Upper lobe of right lung (tissue), 1 donor: ENCODE measurements around the gene IMPDH1. TPM values are rescaled to one million over a fixed set of nuclear protein-coding genes. Genes with fewer than 3 reads are reported as not detected.

Source experiments
- ATAC-seq: fragments of 200-7000 bp; cut with Tn5 transposase; one replicate; pipeline ENCODE4 v1.9.1; 2020; ENCODE audit warnings: mild to moderate bottlenecking, moderate library complexity
- DNase-seq: peaks from one replicate; pipeline ENCODE4 v3.0.0-alpha.2; 2020
- H3K27ac ChIP-seq: fragments of 200-600 bp; one replicate; pipeline ENCODE4 v1.8.0; 2022
- H3K27me3 ChIP-seq: fragments of 200-600 bp; one replicate; pipeline ENCODE4 v1.8.0; 2022; ENCODE audit warnings: mild to moderate bottlenecking
- H3K36me3 ChIP-seq: fragments of 200-600 bp; one replicate; pipeline ENCODE4 v1.8.0; 2022
- H3K4me1 ChIP-seq: fragments of 200-600 bp; one replicate; pipeline ENCODE4 v1.8.0; 2022
- H3K4me3 ChIP-seq: fragments of 200-600 bp; one replicate; pipeline ENCODE4 v1.8.0; 2022; ENCODE audit warnings: mild to moderate bottlenecking
- H3K9me3 ChIP-seq: fragments of 200-600 bp; one replicate; pipeline ENCODE4 v1.8.0; 2022
- CTCF ChIP-seq: fragments of 200-600 bp; IDR thresholded peaks from one replicate; pipeline ENCODE4 v1.8.0; 2022; ENCODE audit warnings: antibody characterized with exemption
- intact Hi-C: fragments of 100-400 bp; cut with DNase I; formaldehyde crosslinking; loops from one replicate; pipeline ENCODE4 v1.11.0; 2022
- total RNA-seq: library from RNA; stranded (reverse); fragmentation: NEBNext Ultra II Directional; extraction: Animal tissue kit (Norgen Biotek cat#: 25700); gene quantifications from one replicate; pipeline ENCODE4 v1.2.1, GENCODE V29; 2021
- donor health status: DM: no; HTN: yes; CAD: no; lungs with severe emphysema.

IMPDH1 gene
- total RNA-seq, 1 donor from 2014 or later = 59.8 TPM

GRCh38 chr7:128431221-128431620 is 21.4 kb upstream of the IMPDH1 start:
- ATAC-seq = peak; percentile 86
- Histone ChIP-seq H3K4me3 (no peak overlapping the region), H3K36me3 (no peaks in the 10 kb centered on the region), H3K4me1 (no peaks in the 10 kb centered on the region), H3K27ac (no peak overlapping the region), H3K9me3 (no peaks in the 10 kb centered on the region), H3K27me3 (no peaks in the 10 kb centered on the region)
- peak; percentile 73 for DNase-seq
- TF ChIP-seq CTCF = no peak
- intact Hi-C loops = no loop called here

GRCh38 chr7:128430207-128430606 is 20.4 kb upstream of the IMPDH1 start:
- intact Hi-C loops = no loop called here
- DNase-seq = no peak

GRCh38 chr7:128427289-128427891 is 17.6 kb upstream of the IMPDH1 start:
- Histone ChIP-seq H3K4me1 (peaks cover 9% of the 10 kb centered on the region), H3K4me3 (no peak overlapping the region), H3K9me3 (no peaks in the 10 kb centered on the region), H3K36me3 (no peaks in the 10 kb centered on the region), H3K27ac (no peak overlapping the region), H3K27me3 (no peaks in the 10 kb centered on the region)
- DNase-seq = no peak
- TF ChIP-seq CTCF = peak; percentile 83
- ATAC-seq = peak; percentile 79
- intact Hi-C loops = loop anchor here (5.0 kb wide), 1 partner anchor 35 kb away; no protein-coding TSS in a partner anchor

More at GRCh38 chr7:128430207-128430606, 20.4 kb upstream of the IMPDH1 start:
- no peak for ATAC-seq
- no peak for TF ChIP-seq CTCF
- no peak overlapping the region for H3K4me3 ChIP-seq
- H3K36me3 ChIP-seq = no peaks in the 10 kb centered on the region
- H3K9me3 ChIP-seq = no peaks in the 10 kb centered on the region
- no peak overlapping the region for H3K27ac ChIP-seq
- no peaks in the 10 kb centered on the region for H3K4me1 ChIP-seq
- H3K27me3 ChIP-seq = no peaks in the 10 kb centered on the region

DNA sequence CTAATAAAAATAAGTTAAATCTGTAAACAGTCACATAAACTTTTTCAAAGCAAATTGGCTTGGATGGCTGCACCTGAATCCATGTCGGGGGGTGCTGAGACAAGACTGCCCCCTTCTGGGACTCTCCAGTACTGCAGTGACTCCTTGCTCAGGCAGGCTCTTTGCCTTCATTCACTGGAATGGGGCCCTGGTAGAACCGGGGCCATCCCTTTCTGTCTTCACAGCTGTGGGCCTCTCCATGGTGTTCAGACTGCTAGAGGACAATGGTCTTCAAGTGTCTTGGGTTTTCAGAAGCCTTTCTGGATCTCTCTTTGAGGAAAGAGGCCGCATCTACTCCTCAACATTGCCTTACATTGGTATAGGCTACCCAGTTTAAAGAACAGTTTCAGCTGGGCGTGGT is 16.1 kb upstream of the IMPDH1 start:
- no peaks in the 10 kb centered on the region for H3K27me3 ChIP-seq
- no peaks in the 10 kb centered on the region for H3K36me3 ChIP-seq
- H3K4me1 ChIP-seq = peaks cover 9% of the 10 kb centered on the region
- H3K9me3 ChIP-seq = no peaks in the 10 kb centered on the region
- H3K4me3 ChIP-seq = no peak overlapping the region
- no peak overlapping the region for H3K27ac ChIP-seq
- TF ChIP-seq CTCF = peak; percentile 93
- DNase-seq (no peak), ATAC-seq (peak; percentile 91)
- intact Hi-C loops = loop anchor here (5.0 kb wide), 1 partner anchor 36 kb away; no protein-coding TSS in a partner anchor

DNA sequence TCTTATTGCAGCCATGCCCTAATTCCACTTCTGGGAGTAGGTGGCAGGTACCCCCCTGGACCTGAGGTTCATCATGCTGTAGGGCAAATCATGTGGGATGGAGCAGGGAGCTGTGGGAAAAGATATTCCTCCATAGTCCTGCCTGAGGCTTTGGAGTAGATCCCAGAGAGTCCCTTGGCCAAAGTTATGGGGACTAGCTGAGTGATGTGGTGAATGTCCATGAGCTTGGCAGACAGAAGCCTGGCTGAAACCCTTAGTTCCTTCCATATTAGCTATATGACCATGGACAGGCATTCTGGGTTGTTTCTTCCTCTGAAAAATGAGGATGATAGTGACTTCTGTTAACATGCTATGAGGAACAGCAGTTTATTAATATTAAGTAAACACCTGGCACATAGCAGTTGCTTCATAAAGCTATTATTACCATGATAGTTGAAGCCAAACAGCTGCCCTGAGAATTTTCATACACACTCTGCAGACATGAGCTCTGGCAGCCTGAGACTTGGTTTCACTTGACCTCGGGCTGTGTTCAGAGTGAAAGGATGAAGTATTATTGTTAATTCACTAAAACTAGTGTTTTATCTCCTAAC is 15.0 kb upstream of the IMPDH1 start:
- Histone ChIP-seq H3K9me3 (no peaks in the 10 kb centered on the region), H3K4me1 (peaks cover 9% of the 10 kb centered on the region), H3K4me3 (no peak overlapping the region), H3K27ac (no peak overlapping the region), H3K36me3 (no peaks in the 10 kb centered on the region), H3K27me3 (no peaks in the 10 kb centered on the region)
- no peak for TF ChIP-seq CTCF
- DNase-seq (no peak), ATAC-seq (no peak)
- intact Hi-C loops = loop anchor here (5.0 kb wide), 1 partner anchor 38 kb away; no protein-coding TSS in a partner anchor
